Measurements from ENCODE around the gene SAMD7. TPM values are rescaled to one million over a fixed set of nuclear protein-coding genes. Genes with fewer than 3 reads are reported as not detected.

The SAMD7 gene
- total RNA-seq, 1 donor, result not detected

DNA sequence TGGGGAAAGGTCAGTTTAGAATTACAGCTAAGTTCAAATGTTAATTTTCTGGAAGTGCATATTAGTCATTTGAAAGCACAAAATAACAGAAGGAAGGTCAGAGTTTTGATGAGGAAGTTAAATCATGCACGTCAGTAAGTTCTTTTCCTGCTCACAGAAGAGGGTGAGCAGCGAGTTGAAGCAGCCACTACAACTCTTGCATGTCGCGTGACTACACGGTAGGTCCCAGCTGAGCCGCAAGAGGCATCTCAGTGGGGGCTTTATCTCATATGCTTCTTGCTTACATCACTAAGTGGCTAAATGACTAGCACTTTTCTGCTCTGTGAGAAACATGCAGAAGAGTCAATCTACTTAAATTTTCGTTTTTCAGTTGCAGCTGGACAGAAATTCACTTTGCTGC lies 33.9 kb downstream of the SAMD7 start:
- TF ChIP-seq, protein P1, sequence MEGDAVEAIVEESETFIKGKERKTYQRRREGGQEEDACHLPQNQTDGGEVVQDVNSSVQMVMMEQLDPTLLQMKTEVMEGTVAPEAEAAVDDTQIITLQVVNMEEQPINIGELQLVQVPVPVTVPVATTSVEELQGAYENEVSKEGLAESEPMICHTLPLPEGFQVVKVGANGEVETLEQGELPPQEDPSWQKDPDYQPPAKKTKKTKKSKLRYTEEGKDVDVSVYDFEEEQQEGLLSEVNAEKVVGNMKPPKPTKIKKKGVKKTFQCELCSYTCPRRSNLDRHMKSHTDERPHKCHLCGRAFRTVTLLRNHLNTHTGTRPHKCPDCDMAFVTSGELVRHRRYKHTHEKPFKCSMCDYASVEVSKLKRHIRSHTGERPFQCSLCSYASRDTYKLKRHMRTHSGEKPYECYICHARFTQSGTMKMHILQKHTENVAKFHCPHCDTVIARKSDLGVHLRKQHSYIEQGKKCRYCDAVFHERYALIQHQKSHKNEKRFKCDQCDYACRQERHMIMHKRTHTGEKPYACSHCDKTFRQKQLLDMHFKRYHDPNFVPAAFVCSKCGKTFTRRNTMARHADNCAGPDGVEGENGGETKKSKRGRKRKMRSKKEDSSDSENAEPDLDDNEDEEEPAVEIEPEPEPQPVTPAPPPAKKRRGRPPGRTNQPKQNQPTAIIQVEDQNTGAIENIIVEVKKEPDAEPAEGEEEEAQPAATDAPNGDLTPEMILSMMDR (IDR thresholded peaks at IDR 0.05; ENCODE audit: insufficient read depth, low read length), result no peak
- no peak overlapping the region for H3K4me3 ChIP-seq (ENCODE audit: low read depth, low read length)
- DNase-seq (ENCODE audit: low read depth), result no peak

DNA sequence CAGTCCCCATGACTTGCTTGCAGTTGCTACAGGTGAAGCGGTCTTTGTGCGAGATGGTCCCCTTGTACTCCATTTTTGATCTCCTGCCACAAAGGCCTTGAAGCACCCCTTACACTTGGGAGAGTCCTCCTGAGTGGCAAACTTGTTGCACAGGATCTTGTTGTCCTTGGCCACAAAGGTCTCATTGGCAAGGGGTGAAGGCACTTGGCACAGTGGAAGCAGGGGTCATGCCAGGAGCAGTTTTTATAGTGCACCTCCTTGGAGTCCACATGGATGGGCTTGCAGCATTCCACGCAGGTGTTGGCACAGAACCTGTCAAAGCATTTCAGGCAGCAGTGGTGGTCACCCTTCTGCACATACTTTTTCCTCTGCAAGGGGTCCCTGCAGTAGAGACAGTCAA lies 35.0 kb downstream of the SAMD7 start:
- no peak overlapping the region for H3K4me3 ChIP-seq (ENCODE audit: low read depth, low read length)
- DNase-seq (ENCODE audit: low read depth), result no peak
- TF ChIP-seq, protein P1 (IDR thresholded peaks at IDR 0.05; ENCODE audit: insufficient read depth, low read length), result no peak

DNA sequence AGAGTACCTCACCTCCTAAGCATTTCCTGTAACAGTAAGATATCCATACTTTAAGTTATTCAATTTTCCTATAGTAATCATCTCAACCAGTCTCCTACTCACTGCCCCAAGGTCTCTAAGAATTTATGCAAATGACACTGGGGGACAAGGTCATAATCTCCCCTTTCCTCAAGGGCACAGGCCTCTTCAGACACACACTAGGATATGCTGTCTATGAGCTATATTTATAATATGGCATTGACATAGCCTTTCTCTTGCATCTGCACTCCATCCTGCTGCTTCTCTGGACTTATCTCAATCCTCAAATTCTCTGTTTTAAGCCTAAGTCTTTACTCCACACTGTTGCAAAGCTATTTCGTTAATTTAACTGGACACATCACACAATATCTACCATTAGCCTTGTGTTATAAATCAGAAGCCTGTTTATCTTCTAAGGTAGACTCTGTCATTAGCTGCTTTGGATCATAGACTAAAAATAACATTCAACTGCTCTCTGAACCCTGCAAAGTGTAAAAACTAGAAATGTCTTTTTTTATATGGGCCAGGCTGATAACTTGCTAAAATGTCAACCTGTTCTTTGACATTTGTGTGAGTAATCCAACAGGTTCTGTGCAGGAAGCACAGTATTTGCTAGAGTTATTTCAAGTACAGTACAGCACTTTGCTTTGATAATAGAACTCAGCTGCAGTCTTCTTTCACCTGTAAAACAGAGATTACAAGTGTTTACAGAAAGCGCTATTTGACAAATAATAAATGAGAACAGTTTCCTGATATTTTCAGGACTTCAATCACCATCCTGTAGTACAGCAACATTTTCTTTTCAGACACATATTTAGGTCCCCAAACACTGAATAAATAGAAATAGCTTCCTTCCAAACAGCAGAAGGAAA lies 37.4 kb downstream of the SAMD7 start:
- H3K4me3 ChIP-seq (ENCODE audit: low read depth, low read length), result no peak overlapping the region
- TF ChIP-seq, protein P1 (IDR thresholded peaks at IDR 0.05; ENCODE audit: insufficient read depth, low read length), result no peak
- no peak for DNase-seq (ENCODE audit: low read depth)

DNA sequence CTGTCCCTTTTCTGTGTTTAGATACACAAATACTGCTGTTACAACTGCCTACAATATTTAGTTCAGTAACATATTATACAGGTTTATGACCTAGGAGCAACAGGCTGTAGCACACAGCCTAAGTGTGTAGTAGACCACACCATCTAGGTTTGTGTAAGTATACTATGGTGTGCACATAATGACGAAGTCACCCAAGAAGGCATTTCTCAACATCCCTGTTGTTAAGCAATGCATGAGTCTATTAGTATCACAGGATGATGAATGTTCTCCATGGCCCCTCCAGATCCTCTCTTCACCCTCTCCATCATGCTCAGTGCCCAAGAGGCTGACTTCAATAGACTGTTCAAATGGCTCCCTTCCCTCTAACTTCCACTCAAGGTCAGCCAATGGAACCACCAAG lies 40.7 kb downstream of the SAMD7 start:
- DNase-seq (ENCODE audit: low read depth), result no peak

DNA sequence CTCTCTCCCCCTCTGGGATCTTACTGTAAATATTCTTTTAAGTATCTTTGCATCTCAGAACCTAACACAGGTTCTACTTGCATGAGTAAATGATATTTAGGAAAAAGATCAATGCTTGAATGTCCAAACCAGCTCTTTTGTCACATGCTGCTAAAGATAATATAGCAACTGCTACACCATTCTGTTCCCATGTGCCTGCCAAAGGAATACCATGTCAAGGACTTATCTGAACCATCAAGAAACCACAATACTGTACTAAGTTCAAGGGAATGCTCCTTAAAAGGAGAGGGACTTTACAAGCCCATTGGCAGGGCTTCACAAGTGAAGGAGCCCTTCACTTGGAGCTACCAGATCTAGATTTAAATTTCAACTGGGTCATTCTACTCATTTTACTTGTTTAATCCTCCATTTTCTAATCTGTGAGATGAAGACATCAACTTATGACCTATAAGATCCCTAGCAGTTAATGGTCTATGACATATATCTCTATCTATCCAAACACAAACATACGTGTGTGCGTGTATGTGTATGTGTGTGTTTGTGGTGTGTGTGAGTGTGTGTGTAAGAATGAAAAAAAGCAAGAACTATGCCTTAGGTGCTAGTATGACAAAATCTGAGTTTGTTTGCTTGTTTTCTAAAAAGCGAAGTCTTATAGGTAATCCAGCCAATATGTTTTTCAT lies 42.2 kb downstream of the SAMD7 start:
- TF ChIP-seq, protein P1 (IDR thresholded peaks at IDR 0.05; ENCODE audit: insufficient read depth, low read length), result no peak
- H3K4me3 ChIP-seq (ENCODE audit: low read depth, low read length), result no peak overlapping the region
- peak; percentile 17 for DNase-seq (ENCODE audit: low read depth)

More for the DNA sequence above, 40.7 kb downstream of the SAMD7 start:
- TF ChIP-seq, protein P1 (IDR thresholded peaks at IDR 0.05; ENCODE audit: insufficient read depth, low read length), result no peak
- no peak overlapping the region for H3K4me3 ChIP-seq (ENCODE audit: low read depth, low read length)

DNA sequence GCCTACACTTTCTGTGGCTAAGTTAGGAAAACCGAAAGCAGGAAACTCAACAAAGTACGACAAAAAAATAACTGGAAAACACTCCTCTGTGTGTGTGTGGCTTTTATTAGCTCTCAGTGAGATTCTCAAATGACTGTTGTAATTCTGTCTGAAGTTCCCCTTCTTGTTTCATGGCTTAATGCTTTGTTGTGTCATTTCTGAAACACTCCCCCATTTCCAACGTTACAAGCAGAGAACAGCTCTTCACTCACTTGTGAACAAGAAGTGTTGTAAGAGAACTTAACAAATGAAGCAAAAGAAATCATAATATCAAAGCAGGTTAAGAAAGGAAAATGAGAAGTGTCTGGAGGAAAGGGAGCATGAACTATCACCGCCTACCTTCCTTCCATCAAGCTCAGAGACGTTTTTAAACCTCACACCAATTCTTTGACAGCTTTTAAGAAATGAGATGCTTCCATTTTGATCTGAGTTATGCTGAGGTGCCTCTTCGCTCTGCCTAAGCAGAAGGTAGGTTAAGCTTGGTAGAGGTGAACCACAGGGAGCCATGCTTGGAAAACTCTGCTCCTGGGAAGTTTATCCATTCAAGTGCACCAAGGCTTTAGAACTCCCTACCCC lies 42.9 kb downstream of the SAMD7 start:
- TF ChIP-seq, protein P1 (IDR thresholded peaks at IDR 0.05; ENCODE audit: insufficient read depth, low read length), result no peak
- no peak overlapping the region for H3K4me3 ChIP-seq (ENCODE audit: low read depth, low read length)
- no peak for DNase-seq (ENCODE audit: low read depth)
